Putamen (tissue), 1 donor: ENCODE results near the gene LRRC37A3.
"Not testable (repeated sequence)": the region's sequence is repeated elsewhere in the genome, so short reads cannot be mapped to it uniquely, and the experiment has no call there.

Source experiments
- DNase-seq: peaks from one replicate; pipeline ENCODE4 v3.0.0-alpha.2; 2016; ENCODE audit warnings: low spot score

Gene LRRC37A3

DNA sequence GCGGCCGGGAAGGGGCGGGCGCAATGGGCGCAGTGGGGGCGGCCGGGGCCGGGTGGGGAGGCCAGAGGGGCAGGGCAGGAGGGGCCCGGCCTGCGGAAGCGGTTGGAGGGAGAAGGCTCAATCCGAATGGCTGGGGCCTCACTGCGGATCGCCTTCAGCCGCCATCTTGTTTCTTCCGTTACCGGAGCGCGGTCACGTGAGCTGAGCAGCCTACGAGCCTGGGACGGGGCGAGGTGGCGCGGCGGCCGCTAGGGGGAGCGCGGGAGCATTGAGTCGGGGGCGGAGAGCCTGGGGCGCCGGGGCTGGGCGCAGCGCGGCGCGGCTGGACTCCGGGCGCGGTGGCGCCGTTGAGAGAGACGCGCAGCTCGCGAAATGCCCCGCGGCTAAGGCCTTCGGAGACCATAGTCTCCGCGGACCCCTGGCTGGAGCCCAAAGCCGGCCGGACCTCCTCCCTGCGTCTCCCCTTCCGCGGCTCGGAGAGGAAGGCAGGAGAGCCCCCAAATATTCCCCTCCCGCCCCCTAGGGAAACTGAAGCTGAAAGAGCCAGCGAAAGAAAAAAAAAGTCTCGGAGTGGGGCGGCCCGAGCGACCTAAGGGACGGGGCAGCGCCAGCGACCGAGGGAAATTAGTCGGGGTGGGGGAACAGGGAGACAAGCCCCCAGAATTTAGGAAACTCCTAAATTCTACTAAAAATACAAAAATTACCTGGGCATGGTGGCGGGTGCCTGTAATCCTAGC is at the start of gene LRRC37A3:
TSS of gene LRRC37A3 (minus strand) at position 190 of the 737 bp plus-strand sequence. CDS start 22,221 bp downstream, outside the sequence.
- peak; percentile 97 for DNase-seq

- DNase-seq = peak; percentile 36
Observed at GRCh38 chr17:64965873-64966287, 46.6 kb upstream of the LRRC37A3 start.

- DNase-seq = not testable (repeated sequence)
Observed at GRCh38 chr17:64965256-64965872, 46.1 kb upstream of the LRRC37A3 start.

GRCh38 chr17:64964796-64965195 is 45.5 kb upstream of the LRRC37A3 start:
- DNase-seq = no peak

- not testable (repeated sequence) for DNase-seq
Observed at GRCh38 chr17:64963814-64964213, 44.5 kb upstream of the LRRC37A3 start.

DNA sequence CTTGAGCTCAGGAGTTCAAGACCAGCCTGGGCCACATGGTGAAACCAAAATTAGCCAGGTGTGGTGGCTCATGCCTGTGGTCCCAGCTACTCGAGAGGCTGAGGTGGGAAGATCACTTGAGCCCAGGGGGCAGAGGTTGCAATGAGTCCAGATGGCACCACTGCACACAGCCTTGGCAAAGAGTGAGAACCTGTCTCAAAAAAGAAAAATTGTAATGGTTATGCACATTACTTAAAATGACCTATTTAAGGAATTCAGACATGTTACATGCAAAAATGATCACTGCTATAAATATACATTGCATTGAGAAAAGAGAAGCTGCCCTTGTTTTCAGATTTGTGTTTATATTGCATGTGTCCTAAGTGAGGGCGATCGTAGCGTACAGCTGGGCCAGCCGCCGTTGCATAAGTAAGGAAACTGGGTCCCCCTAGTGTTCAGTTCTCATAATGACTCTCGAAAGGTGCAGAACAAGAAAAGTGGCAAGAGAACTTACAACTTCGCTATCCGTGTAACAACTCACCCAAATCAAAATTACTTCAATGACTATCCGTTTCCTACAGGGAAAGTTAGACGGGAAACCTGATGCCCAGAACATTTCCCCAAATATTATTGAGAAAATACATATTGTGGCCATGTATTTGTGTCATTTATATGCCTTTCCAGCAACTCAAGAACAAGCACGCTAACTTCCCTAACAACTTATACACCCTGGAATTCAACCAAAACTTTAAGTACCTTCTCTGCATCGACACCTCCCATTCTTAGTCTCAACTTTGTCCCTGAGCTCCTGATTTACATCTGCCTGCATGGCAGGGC is 42.5 kb upstream of the LRRC37A3 start:
- DNase-seq = peak; percentile 70

- DNase-seq = no peak
Observed at GRCh38 chr17:64951877-64952276, 32.6 kb upstream of the LRRC37A3 start.

- DNase-seq = no peak
Observed at GRCh38 chr17:64950871-64951270, 31.6 kb upstream of the LRRC37A3 start.

DNA sequence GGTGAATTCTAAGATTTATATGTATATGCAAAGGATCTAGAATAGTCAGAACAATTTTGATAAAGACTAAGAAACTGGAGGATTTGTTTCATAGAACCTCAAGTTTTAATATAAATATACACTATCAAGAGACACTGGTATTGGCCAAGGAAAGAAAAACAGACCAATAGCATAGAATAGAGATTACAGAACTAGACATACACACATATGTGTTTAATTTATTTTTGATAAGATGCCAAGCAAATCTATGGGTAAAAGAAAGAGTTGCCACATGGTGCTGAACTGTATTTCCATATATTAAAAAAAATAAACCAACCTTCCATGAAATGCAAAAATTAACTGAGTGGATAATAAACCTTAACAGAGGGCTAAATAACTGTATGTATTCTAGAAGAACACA is 27.9 kb upstream of the LRRC37A3 start:
- DNase-seq = no peak

- DNase-seq = no peak
Observed at GRCh38 chr17:64941761-64942160, 22.5 kb upstream of the LRRC37A3 start.

DNA sequence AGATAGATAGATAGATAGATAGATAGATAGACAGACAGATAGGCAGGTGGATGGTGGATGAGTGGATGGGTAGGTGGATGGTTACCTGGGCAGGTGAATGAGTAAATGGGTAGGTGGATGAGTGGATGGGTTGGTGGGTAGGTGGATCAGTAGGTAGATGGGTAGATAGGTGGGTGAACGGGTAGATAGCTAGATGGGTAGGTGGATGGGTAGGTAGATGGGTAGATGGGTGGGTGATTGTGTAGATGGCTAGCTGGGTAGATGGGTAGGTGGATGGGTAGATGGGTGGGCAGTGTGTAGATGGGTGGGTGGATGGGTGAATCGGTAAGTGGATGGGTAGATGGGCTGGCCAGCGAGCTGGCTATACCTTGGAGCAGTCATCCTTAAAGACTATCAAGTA is 21.8 kb upstream of the LRRC37A3 start:
- no peak for DNase-seq

DNA sequence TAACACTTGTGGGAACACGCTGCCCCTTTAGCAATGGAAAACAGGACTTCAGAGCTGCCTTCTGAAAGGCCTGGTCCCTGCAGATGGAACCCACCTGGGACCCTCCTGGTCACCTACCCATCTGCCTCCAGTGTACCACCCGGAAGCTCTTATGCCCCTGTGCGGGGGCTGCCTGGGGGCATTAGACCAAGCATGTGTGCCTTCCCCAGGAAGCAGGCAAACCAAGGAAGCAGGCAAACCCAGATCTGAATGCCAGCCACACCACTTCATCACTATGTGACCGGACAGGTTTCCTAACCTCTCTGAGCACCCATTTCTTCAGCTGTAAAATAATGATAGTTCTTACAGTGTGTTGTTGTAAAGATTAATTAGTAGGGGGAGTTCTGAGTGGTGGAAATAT is 20.8 kb upstream of the LRRC37A3 start:
- no peak for DNase-seq

DNA sequence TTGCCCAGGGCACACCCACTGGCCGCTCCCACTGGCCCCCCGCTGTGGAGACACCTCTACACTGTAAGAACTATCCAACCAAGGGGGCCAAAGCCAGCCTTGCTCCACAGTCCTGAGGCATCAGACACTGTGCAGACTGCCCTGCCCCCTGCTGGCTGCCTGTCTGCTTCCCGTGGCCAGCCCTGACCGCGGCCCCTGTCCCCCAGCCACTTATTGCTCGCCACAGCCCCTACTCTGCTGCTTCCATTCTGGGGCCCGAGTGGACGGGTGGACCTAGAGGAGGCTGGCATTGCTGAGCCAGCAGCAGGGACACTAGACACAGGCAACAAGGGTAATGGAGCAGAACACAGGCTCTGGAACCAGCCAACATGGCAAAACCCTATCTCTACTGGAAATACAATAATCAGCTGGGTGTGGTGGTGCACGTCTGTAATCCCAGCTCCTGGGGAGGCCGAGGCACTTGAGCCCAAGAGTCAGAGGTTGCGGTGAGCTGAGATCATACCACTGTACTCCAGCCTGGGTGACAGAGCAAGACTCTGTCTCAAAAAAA is 19.7 kb upstream of the LRRC37A3 start:
- no peak for DNase-seq

- no peak for DNase-seq
Observed at GRCh38 chr17:64938290-64938689, 19.0 kb upstream of the LRRC37A3 start.

- no peak for DNase-seq
Observed at GRCh38 chr17:64936117-64936516, 16.8 kb upstream of the LRRC37A3 start.

DNA sequence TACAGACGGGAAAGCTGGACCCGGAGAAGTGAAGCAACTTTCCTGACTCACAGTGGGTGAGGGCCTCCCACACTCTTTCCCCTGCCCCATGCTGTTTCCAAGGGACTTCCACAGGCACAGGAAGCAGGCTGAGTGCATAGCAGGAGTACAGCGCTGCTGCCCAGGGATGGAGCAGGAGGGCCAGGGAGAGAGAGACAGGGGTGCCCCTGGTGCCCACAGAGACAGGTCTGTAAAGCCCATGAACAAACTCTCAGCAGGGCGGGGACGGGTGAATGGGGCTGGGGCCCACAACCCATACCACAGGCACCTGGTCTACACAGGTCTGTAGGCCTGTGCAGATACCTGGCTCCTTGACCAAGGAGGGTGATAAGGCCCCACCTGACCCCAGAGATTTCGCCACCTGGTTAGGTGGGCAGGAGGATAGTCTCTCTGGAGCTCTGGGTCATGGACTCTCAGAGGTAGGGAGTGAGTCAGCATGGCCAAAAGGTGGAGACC is 15.1 kb upstream of the LRRC37A3 start:
- DNase-seq = not testable (repeated sequence)

GRCh38 chr17:64932850-64933249 is 13.6 kb upstream of the LRRC37A3 start:
- DNase-seq = not testable (repeated sequence)

GRCh38 chr17:64930374-64930773 is 11.1 kb upstream of the LRRC37A3 start:
- not testable (repeated sequence) for DNase-seq

DNA sequence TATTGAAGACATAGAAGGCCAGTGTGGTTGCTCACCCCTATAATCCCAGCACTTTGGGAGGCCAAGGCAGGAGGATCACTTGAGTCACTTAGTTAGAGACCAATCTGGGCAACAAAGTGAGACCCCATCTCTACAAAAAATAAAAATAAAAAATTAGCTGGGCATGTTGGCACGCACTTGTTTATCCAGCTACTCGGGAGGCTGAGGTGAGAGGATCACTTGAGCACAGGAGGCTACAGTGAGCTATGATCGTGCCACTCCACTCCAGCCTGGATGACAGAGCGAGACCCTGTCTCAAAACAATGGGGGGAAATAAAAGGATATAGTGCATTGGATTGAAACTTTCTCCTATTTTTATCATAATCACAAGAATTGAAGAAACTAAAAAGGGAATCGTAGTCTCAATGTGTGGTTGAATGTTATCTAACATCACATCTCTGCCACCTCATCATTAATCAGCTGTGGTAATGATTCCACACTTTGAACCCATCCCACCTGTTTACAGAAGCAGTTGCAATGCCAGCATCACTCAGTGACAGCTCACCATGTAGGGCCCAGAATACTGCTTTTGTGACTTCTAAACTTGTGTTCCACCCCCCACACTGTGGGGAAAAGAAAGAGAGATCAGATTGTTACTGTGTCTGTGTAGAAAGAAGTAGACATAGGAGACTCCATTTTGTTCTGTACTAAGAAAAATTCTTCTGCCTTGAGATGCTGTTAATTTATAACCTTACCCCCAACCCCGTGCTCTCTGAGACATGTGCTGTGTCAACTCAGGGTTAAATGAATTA is 10.3 kb upstream of the LRRC37A3 start:
- DNase-seq = not testable (repeated sequence)

- DNase-seq = not testable (repeated sequence)
Observed at GRCh38 chr17:64928701-64929100, 9.4 kb upstream of the LRRC37A3 start.

DNA sequence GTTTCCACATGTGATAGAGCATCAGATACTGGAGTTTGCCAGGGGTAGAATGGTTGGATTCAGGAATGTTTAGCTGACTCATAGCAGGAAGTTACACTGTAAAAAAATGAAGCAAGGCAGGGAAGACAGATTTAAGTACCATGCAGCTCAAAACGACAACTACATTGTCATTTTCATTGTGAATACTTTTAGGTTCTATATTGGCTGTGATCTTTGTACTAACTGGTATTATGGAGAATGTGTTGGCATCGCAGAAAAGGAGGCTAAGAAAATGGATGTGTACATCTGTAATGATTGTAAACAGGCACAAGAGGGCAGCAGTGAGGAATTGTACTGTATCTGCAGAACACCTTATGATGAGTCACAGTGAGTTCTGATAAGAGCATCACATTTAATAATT is 8.2 kb upstream of the LRRC37A3 start:
- peak; percentile 50 for DNase-seq
